Fibroblast of mammary gland (primary cell): ENCODE results near the gene TCN2.

ENCODE experiments used
- DNase-seq: peaks from one replicate; pipeline ENCODE4 v3.0.0-alpha.2; 2010; ENCODE audit warnings: low read depth
- H3K4me3 ChIP-seq: 2 replicates; pipeline ENCODE4 v1.5.1; 2011; ENCODE audit warnings: low read depth, mild to moderate bottlenecking, low read length, moderate library complexity; ENCODE audit not compliant: control insufficient read depth
- CTCF ChIP-seq: conservative IDR thresholded peaks from 2 replicates; pipeline ENCODE4 v1.5.1; 2011; ENCODE audit warnings: low read depth, low read length, inconsistent platforms; ENCODE audit not compliant: control insufficient read depth, insufficient read depth

TCN2 gene

GRCh38 chr22:30662040-30662439 is 55.1 kb downstream of the TCN2 start:
- no peak for TF ChIP-seq CTCF

GRCh38 chr22:30664798-30665197 is 57.8 kb downstream of the TCN2 start:
- no peak for DNase-seq
- no peak overlapping the region for H3K4me3 ChIP-seq
- TF ChIP-seq CTCF, result no peak

More at GRCh38 chr22:30662040-30662439, 55.1 kb downstream of the TCN2 start:
- H3K4me3 ChIP-seq, result no peak overlapping the region
- DNase-seq, result no peak

GRCh38 chr22:30665266-30665665 is 58.3 kb downstream of the TCN2 start:
- TF ChIP-seq CTCF, result no peak

GRCh38 chr22:30665786-30666185 is 58.8 kb downstream of the TCN2 start:
- no peak for DNase-seq
- no peak for TF ChIP-seq CTCF
- H3K4me3 ChIP-seq, result no peak overlapping the region

More at GRCh38 chr22:30665266-30665665, 58.3 kb downstream of the TCN2 start:
- DNase-seq, result no peak
- no peak overlapping the region for H3K4me3 ChIP-seq

GRCh38 chr22:30667107-30667493 is 60.1 kb downstream of the TCN2 start:
- DNase-seq, result no peak
- no peak for TF ChIP-seq CTCF

GRCh38 chr22:30667494-30668385 is 60.8 kb downstream of the TCN2 start, which contains the start of gene DUSP18:
Gene DUSP18, minus strand, starts transcription at chr22:30667875. Its CDS starts 3,872 bp downstream, at chr22:30664003.
- peak; percentile 85 for DNase-seq
- no peak for TF ChIP-seq CTCF
- H3K4me3 ChIP-seq, result peak within 1 kb of the TSS; percentile 85

More at GRCh38 chr22:30667107-30667493, 60.1 kb downstream of the TCN2 start:
- peak overlapping the region; percentile 85 for H3K4me3 ChIP-seq

- no peak for TF ChIP-seq CTCF
- DNase-seq, result no peak
- H3K4me3 ChIP-seq, result peak overlapping the region; percentile 85
These were observed 61.4 kb downstream of the TCN2 start for GRCh38 chr22:30668386-30668710.
